Measurements from ENCODE around the gene DHRSX. TPM values are rescaled to one million over a fixed set of nuclear protein-coding genes. Genes with fewer than 3 reads are reported as not detected.

The DHRSX gene
- total and polyA plus RNA-seq, 2 experiments from 2014 or later, result 15.2 to 30.2 TPM

- H3K9ac ChIP-seq, result no peak overlapping the region
- H3F3A ChIP-seq (ENCODE audit: insufficient read depth), result no peaks in the 10 kb centered on the region
- no peaks in the 10 kb centered on the region for H3K4me1 ChIP-seq (ENCODE audit: insufficient read depth)
- DNase-seq, result no peak
- H3K4me3 ChIP-seq, result no peak overlapping the region
- H3K4me2 ChIP-seq (ENCODE audit: unreplicated experiment), result no peak overlapping the region
- no peak overlapping the region for H3K27ac ChIP-seq
- H3K27me3 ChIP-seq (replicated peaks; ENCODE audit: insufficient read depth), result no peaks in the 10 kb centered on the region
- WGBS, 2 experiments (ENCODE audit: low coverage in 1 of 2, low lambda C conversion rate in 2 of 2, missing lambda C conversion rate in 2 of 2), result 95 to 96% methylated on average over 6 of the region's 6 CpGs
- no peaks in the 10 kb centered on the region for H3K9me2 ChIP-seq (ENCODE audit: insufficient read depth)
- no peaks in the 10 kb centered on the region for H3K79me2 ChIP-seq (ENCODE audit: insufficient read depth)
- no peak for TF ChIP-seq EZH2 (IDR thresholded peaks at IDR 0.05; ENCODE audit: insufficient read depth, poor library complexity, severe bottlenecking)
- TF ChIP-seq EZH2phosphoT487 (IDR thresholded peaks at IDR 0.05; ENCODE audit: insufficient read depth, low read depth), result no peak
- no peak overlapping the region for H2AFZ ChIP-seq
- no peaks in the 10 kb centered on the region for H4K20me1 ChIP-seq (ENCODE audit: insufficient read depth)
- in situ Hi-C loops (cut with MboI), result no loop called here
- no peaks in the 10 kb centered on the region for H3K36me3 ChIP-seq (ENCODE audit: low read depth)
- H3K9me3 ChIP-seq (ENCODE audit: low read depth), result no peaks in the 10 kb centered on the region
Observed at GRCh38 chrX:2301901-2302300, 198.9 kb downstream of the DHRSX start.

GRCh38 chrX:2299871-2300270 lies 200.9 kb downstream of the DHRSX start:
- Histone ChIP-seq H3K27me3 (replicated peaks; ENCODE audit: insufficient read depth) (no peaks in the 10 kb centered on the region), H3K9me2 (ENCODE audit: insufficient read depth) (no peaks in the 10 kb centered on the region), H3K4me2 (ENCODE audit: unreplicated experiment) (no peak overlapping the region), H4K20me1 (ENCODE audit: insufficient read depth) (no peaks in the 10 kb centered on the region), H3F3A (ENCODE audit: insufficient read depth) (no peaks in the 10 kb centered on the region), H3K27ac (no peak overlapping the region), H3K36me3 (ENCODE audit: low read depth) (no peaks in the 10 kb centered on the region), H3K9ac (no peak overlapping the region), H3K79me2 (ENCODE audit: insufficient read depth) (no peaks in the 10 kb centered on the region), H3K4me1 (ENCODE audit: insufficient read depth) (no peaks in the 10 kb centered on the region), H2AFZ (no peak overlapping the region), H3K4me3 (no peak overlapping the region), H3K9me3 (ENCODE audit: low read depth) (no peaks in the 10 kb centered on the region)
- TF ChIP-seq EZH2 (IDR thresholded peaks at IDR 0.05; ENCODE audit: insufficient read depth, poor library complexity, severe bottlenecking) (no peak), EZH2phosphoT487 (IDR thresholded peaks at IDR 0.05; ENCODE audit: insufficient read depth, low read depth) (no peak)
- in situ Hi-C loops (cut with MboI), result no loop called here
- no peak for DNase-seq
- 78 to 83% methylated on average over 4 of the region's 4 CpGs for WGBS, 2 experiments (ENCODE audit: low coverage in 1 of 2, low lambda C conversion rate in 2 of 2, missing lambda C conversion rate in 2 of 2)

- Histone ChIP-seq H3F3A (ENCODE audit: insufficient read depth) (no peaks in the 10 kb centered on the region), H3K36me3 (ENCODE audit: low read depth) (no peaks in the 10 kb centered on the region), H3K9ac (no peak overlapping the region), H3K4me3 (no peak overlapping the region), H3K9me2 (ENCODE audit: insufficient read depth) (peaks cover 6% of the 10 kb centered on the region; the same call in 1 of the 2 replicates), H3K4me2 (ENCODE audit: unreplicated experiment) (no peak overlapping the region), H3K9me3 (ENCODE audit: low read depth) (no peaks in the 10 kb centered on the region), H3K27ac (no peak overlapping the region), H3K27me3 (replicated peaks; ENCODE audit: insufficient read depth) (no peaks in the 10 kb centered on the region), H4K20me1 (ENCODE audit: insufficient read depth) (no peaks in the 10 kb centered on the region), H3K79me2 (ENCODE audit: insufficient read depth) (no peaks in the 10 kb centered on the region), H3K4me1 (ENCODE audit: insufficient read depth) (no peaks in the 10 kb centered on the region), H2AFZ (no peak overlapping the region)
- no peak for TF ChIP-seq EZH2 (IDR thresholded peaks at IDR 0.05; ENCODE audit: insufficient read depth, poor library complexity, severe bottlenecking)
- no peak for TF ChIP-seq EZH2phosphoT487 (IDR thresholded peaks at IDR 0.05; ENCODE audit: insufficient read depth, low read depth)
- 95 to 99% methylated on average over 2 of the region's 2 CpGs for WGBS, 2 experiments (ENCODE audit: low coverage in 1 of 2, low lambda C conversion rate in 2 of 2, missing lambda C conversion rate in 2 of 2)
- no peak for DNase-seq
- in situ Hi-C loops (cut with MboI), result no loop called here
Observed at GRCh38 chrX:2286731-2287130, 214.0 kb downstream of the DHRSX start.

- in situ Hi-C loops (cut with MboI), result no loop called here
- Histone ChIP-seq H3K4me1 (ENCODE audit: insufficient read depth) (no peaks in the 10 kb centered on the region), H3K9me3 (ENCODE audit: low read depth) (no peaks in the 10 kb centered on the region), H3K79me2 (ENCODE audit: insufficient read depth) (no peaks in the 10 kb centered on the region), H3K36me3 (ENCODE audit: low read depth) (no peaks in the 10 kb centered on the region), H3K4me3 (no peak overlapping the region), H3K27ac (no peak overlapping the region), H3K9me2 (ENCODE audit: insufficient read depth) (peaks cover 6% of the 10 kb centered on the region; the same call in 1 of the 2 replicates), H3K27me3 (replicated peaks; ENCODE audit: insufficient read depth) (no peaks in the 10 kb centered on the region), H3K4me2 (ENCODE audit: unreplicated experiment) (no peak overlapping the region), H4K20me1 (ENCODE audit: insufficient read depth) (no peaks in the 10 kb centered on the region), H3K9ac (no peak overlapping the region), H3F3A (ENCODE audit: insufficient read depth) (no peaks in the 10 kb centered on the region), H2AFZ (no peak overlapping the region)
- WGBS, 2 experiments (ENCODE audit: low coverage in 1 of 2, low lambda C conversion rate in 2 of 2, missing lambda C conversion rate in 2 of 2), result 94 to 96% methylated on average over 4 of the region's 4 CpGs
- TF ChIP-seq EZH2 (IDR thresholded peaks at IDR 0.05; ENCODE audit: insufficient read depth, poor library complexity, severe bottlenecking) (no peak), EZH2phosphoT487 (IDR thresholded peaks at IDR 0.05; ENCODE audit: insufficient read depth, low read depth) (no peak)
- no peak for DNase-seq
Observed at GRCh38 chrX:2284601-2285000, 216.2 kb downstream of the DHRSX start.

- TF ChIP-seq EZH2phosphoT487 (IDR thresholded peaks at IDR 0.05; ENCODE audit: insufficient read depth, low read depth), result no peak
- no peak for TF ChIP-seq EZH2 (IDR thresholded peaks at IDR 0.05; ENCODE audit: insufficient read depth, poor library complexity, severe bottlenecking)
- no peak overlapping the region for H3K27ac ChIP-seq
- no peak overlapping the region for H2AFZ ChIP-seq
- H3K27me3 ChIP-seq (replicated peaks; ENCODE audit: insufficient read depth), result no peaks in the 10 kb centered on the region
- H3K9ac ChIP-seq, result no peak overlapping the region
- in situ Hi-C loops (cut with MboI), result no loop called here
- no peak overlapping the region for H3K4me3 ChIP-seq
- no peaks in the 10 kb centered on the region for H3F3A ChIP-seq (ENCODE audit: insufficient read depth)
- H3K36me3 ChIP-seq (ENCODE audit: low read depth), result no peaks in the 10 kb centered on the region
- H3K4me1 ChIP-seq (ENCODE audit: insufficient read depth), result no peaks in the 10 kb centered on the region
- no peak overlapping the region for H3K4me2 ChIP-seq (ENCODE audit: unreplicated experiment)
- WGBS, 2 experiments (ENCODE audit: low coverage in 1 of 2, low lambda C conversion rate in 2 of 2, missing lambda C conversion rate in 2 of 2), result 96 to 97% methylated on average over 3 of the region's 3 CpGs
- H3K9me2 ChIP-seq (ENCODE audit: insufficient read depth), result peaks cover 6% of the 10 kb centered on the region; the same call in 1 of the 2 replicates
- H3K9me3 ChIP-seq (ENCODE audit: low read depth), result no peaks in the 10 kb centered on the region
- no peaks in the 10 kb centered on the region for H4K20me1 ChIP-seq (ENCODE audit: insufficient read depth)
- DNase-seq, result no peak
- no peaks in the 10 kb centered on the region for H3K79me2 ChIP-seq (ENCODE audit: insufficient read depth)
Observed at GRCh38 chrX:2284133-2284532, 216.6 kb downstream of the DHRSX start.

Data from GM23248 (cell line).